ENCODE data around the gene KBTBD4.
"Not testable (repeated sequence)": the region's sequence is repeated elsewhere in the genome, so short reads cannot be mapped to it uniquely, and the experiment has no call there.

The KBTBD4 gene

DNA sequence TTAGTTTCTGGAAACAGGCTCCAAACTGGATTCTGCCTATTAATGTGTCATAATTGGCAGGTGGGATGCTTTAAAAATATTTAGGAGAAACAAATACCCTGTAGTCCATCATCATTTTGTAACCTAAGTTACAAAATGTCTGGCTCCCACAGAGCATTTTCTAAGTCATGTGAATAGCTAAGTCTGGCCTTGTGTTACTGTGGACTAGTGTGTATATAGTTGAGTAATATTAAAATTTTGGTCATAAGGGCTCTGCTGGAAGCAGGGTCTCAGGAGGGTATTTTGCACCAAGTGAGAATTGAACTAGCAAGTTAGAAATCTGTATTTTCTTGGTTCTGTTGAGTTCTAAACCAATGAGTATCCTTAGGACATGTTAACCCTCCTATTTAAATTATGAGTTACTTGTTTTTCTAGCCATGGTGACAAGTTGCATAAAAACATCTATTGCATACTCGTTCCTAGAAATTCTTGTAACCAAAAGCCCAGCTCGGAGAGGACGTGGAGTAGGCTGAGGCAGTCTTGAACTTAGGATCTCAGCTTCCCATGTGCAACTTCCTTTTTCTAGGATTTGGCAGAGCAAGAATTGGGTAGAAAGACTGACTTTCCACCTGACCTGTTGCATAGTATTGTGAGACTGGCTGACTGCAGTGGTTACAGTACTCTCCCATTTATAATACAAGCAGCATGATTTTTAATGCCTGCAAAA, 8.0 kb downstream of the KBTBD4 start:
- peaks cover 30 to 56% of the 10 kb centered on the region in 2 donors for H3K36me3 ChIP-seq (ENCODE audit: control insufficient read depth in 1 of 2, insufficient read depth in 2 of 2, low read length in 2 of 2)

DNA sequence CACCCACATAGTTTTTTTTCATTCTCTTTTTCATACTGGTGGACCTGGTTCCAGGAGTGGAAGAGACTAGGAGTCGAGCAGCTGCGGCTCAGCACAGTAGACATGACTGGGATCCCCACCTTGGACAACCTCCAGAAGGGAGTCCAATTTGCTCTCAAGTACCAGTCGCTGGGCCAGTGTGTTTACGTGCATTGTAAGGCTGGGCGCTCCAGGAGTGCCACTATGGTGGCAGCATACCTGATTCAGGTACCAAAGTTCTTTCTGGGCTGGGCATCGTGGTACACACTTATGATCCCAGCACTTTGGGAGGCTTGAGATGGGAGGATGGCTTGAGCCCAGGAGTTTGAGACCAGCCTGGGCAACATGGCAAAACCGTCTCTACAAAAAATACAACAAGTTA, 9.1 kb downstream of the KBTBD4 start:
- H3K36me3 ChIP-seq (ENCODE audit: control insufficient read depth in 1 of 2, insufficient read depth in 2 of 2, low read length in 2 of 2): peaks cover 27 to 45% of the 10 kb centered on the region in 2 donors
- H3K27me3 ChIP-seq (ENCODE audit: low read depth, low read length): no peaks in the 10 kb centered on the region
- H3K27ac ChIP-seq (ENCODE audit: low read length): no peak overlapping the region
- no peak overlapping the region for H3K4me3 ChIP-seq (ENCODE audit: low read depth in 1 of 2, low read length in 2 of 2)
- peaks cover 0 to 13% of the 10 kb centered on the region in 2 donors for H3K4me1 ChIP-seq (ENCODE audit: control insufficient read depth in 1 of 2, insufficient read depth in 2 of 2, low read length in 2 of 2)
- no peaks in the 10 kb centered on the region for H3K9me3 ChIP-seq (ENCODE audit: control insufficient read depth in 1 of 2, low read length in 2 of 2)

More for the DNA sequence above, 8.0 kb downstream of the KBTBD4 start:
- Histone ChIP-seq H3K4me3 (ENCODE audit: low read depth in 1 of 2, low read length in 2 of 2) (no peak overlapping the region), H3K27me3 (ENCODE audit: low read depth, low read length) (no peaks in the 10 kb centered on the region), H3K27ac (ENCODE audit: low read length) (no peak overlapping the region), H3K4me1 (ENCODE audit: control insufficient read depth in 1 of 2, insufficient read depth in 2 of 2, low read length in 2 of 2) (peaks cover 0 to 9% of the 10 kb centered on the region in 2 donors), H3K9me3 (ENCODE audit: control insufficient read depth in 1 of 2, low read length in 2 of 2) (no peaks in the 10 kb centered on the region)

DNA sequence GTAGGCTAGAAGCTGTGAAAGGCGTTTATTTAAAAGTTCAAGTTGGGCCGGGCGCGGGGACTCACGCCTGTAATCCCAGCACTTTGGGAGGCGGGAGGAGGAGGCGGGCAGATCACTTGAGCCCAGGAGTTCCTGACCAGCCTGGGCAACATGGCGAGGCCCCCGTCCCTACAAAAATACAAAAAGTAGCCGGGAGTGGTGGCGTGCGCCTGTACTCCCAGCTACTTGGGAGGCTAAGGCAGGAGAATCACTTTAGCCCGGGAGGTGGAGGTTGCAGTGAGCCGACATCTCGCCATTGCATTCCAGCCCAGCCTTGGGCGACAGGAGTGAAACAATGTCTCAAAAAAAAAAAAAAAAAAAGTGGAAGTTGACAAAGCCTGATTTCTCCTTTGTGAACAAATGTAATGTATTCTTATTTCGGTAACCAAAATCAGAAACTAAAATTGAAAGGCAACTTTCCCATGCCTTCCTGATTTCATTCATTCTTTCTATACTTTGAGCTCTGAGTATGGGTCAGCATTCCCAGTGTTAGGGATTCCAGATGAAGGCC, 12.5 kb downstream of the KBTBD4 start:
- H3K27me3 ChIP-seq (ENCODE audit: low read depth, low read length): no peaks in the 10 kb centered on the region
- peak overlapping the region; percentile 0 for H3K27ac ChIP-seq (ENCODE audit: low read length)
- H3K4me3 ChIP-seq (ENCODE audit: low read depth in 1 of 2, low read length in 2 of 2): peak overlapping the region; percentile 81 to 96

DNA sequence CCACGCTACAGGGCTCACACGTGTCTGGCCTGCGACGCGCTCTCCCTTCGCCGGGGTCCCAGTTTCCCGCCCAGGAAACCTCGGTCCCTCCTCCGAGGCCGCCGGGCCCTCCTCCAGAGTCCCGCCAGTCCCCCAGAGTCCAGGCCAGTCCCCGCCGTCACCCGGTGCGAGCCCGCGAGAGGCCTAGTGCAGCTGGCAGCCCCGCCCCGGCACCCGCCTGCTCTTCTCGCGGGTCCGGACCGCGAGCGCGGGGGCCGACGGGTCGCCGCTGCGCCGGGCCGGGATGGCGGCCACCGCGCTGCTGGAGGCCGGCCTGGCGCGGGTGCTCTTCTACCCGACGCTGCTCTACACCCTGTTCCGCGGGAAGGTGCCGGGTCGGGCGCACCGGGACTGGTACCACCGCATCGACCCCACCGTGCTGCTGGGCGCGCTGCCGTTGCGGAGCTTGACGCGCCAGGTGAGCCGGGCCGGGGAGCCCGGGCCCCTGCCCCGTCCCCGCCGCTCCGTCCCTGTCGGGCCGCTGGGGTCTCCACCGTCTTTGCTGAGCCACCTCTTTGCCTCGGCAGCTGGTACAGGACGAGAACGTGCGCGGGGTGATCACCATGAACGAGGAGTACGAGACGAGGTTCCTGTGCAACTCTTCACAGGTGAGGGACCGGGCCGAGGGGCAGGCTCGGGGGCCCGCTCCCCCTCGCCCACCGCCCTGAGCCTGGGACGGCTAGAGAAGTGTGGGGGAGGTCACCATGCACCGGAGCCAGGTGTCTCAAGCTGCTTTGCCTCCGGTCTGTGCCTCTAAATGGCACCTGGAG, 13.2 kb downstream of the KBTBD4 start, which contains the start of gene PTPMT1:
TSS of gene PTPMT1 (plus strand) at position 260 of the 809 bp plus-strand sequence. CDS start at position 284, 24 bp downstream.
- Histone ChIP-seq H3K4me3 (ENCODE audit: low read depth in 1 of 2, low read length in 2 of 2) (peak within 1 kb of the TSS; percentile 81 to 96), H3K9me3 (ENCODE audit: control insufficient read depth in 1 of 2, low read length in 2 of 2) (no peaks in the 10 kb centered on the region), H3K4me1 (ENCODE audit: control insufficient read depth in 1 of 2, insufficient read depth in 2 of 2, low read length in 2 of 2) (peaks cover 0 to 13% of the 10 kb centered on the region in 2 donors), H3K27me3 (ENCODE audit: low read depth, low read length) (no peaks in the 10 kb centered on the region), H3K36me3 (ENCODE audit: control insufficient read depth in 1 of 2, insufficient read depth in 2 of 2, low read length in 2 of 2) (peaks cover 5 to 12% of the 10 kb centered on the region in 2 donors), H3K27ac (ENCODE audit: low read length) (peak within 1 kb of the TSS; percentile 23)

More for the DNA sequence above, 12.5 kb downstream of the KBTBD4 start:
- Histone ChIP-seq H3K9me3 (ENCODE audit: control insufficient read depth in 1 of 2, low read length in 2 of 2) (no peaks in the 10 kb centered on the region), H3K36me3 (ENCODE audit: control insufficient read depth in 1 of 2, insufficient read depth in 2 of 2, low read length in 2 of 2) (peaks cover 11 to 14% of the 10 kb centered on the region in 2 donors), H3K4me1 (ENCODE audit: control insufficient read depth in 1 of 2, insufficient read depth in 2 of 2, low read length in 2 of 2) (peaks cover 0 to 13% of the 10 kb centered on the region in 2 donors)

DNA sequence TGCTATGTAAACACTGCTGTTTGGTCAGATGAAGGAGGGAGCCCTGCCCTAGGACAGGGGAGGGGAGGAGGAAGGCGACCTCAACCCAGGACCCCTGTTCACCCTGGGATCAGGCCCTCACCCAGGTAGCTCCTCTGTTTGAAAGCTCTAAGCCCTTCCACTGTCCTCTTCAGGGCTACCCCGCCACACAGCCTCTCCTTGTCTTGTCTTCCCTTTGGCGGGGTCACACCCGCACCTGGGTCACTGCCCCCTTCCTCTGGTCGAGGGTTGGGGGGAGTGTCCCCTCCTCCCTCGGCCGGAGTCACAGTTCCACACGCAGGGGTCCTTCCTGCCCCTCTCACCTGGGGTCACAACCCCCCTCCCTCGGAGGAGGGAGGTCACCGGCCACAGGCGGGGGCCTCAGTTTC, 13.8 kb downstream of the KBTBD4 start:
- peaks cover under 1 to 7% of the 10 kb centered on the region in 2 donors for H3K36me3 ChIP-seq (ENCODE audit: control insufficient read depth in 1 of 2, insufficient read depth in 2 of 2, low read length in 2 of 2)
- peaks cover 0 to 13% of the 10 kb centered on the region in 2 donors for H3K4me1 ChIP-seq (ENCODE audit: control insufficient read depth in 1 of 2, insufficient read depth in 2 of 2, low read length in 2 of 2)
- H3K27me3 ChIP-seq (ENCODE audit: low read depth, low read length): no peaks in the 10 kb centered on the region
- H3K9me3 ChIP-seq (ENCODE audit: control insufficient read depth in 1 of 2, low read length in 2 of 2): no peaks in the 10 kb centered on the region
- H3K27ac ChIP-seq (ENCODE audit: low read length): peak overlapping the region; percentile 23
- peak overlapping the region; percentile 81 to 96 for H3K4me3 ChIP-seq (ENCODE audit: low read depth in 1 of 2, low read length in 2 of 2)

DNA sequence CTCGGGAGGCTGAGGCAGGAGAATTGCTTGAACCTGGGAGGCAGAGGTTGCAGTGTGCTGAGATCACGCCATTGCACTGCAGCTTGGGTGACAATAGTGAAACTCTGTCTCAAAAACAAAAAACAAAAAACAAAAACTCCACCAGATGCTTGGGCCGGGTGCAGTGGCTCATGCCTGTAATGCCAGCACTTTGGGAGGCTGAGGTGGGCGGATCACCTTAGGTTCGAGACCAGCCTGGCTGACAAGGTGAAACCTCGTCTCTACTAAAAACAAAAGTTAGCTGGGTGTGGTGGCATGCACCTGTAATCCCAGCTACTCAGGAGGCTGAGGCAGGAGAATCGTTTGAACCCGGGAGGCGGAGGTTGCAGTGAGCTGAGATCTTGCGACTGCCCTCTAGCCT, 14.4 kb downstream of the KBTBD4 start:
- not testable (repeated sequence) for H3K36me3 ChIP-seq (ENCODE audit: control insufficient read depth in 1 of 2, insufficient read depth in 2 of 2, low read length in 2 of 2); H3K4me3 ChIP-seq (ENCODE audit: low read depth in 1 of 2, low read length in 2 of 2); H3K27ac ChIP-seq (ENCODE audit: low read length); H3K27me3 ChIP-seq (ENCODE audit: low read depth, low read length); H3K9me3 ChIP-seq (ENCODE audit: control insufficient read depth in 1 of 2, low read length in 2 of 2)
- peaks cover 0 to 13% of the 10 kb centered on the region in 2 donors for H3K4me1 ChIP-seq (ENCODE audit: control insufficient read depth in 1 of 2, insufficient read depth in 2 of 2, low read length in 2 of 2)

DNA sequence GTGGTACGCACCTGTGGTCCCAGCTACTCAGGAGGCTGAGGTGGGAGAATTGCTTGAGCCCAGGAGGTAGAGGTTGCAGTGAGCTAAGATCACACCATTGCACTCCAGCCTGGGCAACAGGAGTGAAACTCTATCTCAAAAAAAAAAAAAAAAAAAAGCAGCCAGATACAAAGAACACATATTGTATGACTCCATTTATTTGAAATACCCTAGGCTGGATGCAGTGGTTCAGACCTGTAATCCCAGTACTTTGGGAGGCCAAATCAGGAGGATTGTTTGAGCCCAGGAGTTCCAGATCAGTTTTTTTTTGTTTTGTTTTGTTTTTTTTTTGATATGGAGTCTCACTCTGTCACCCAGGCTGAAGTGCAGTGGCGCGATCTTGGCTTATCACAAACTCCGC, 16.4 kb downstream of the KBTBD4 start:
- not testable (repeated sequence) for H3K4me3 ChIP-seq (ENCODE audit: low read depth in 1 of 2, low read length in 2 of 2); H3K27me3 ChIP-seq (ENCODE audit: low read depth, low read length); H3K27ac ChIP-seq (ENCODE audit: low read length); H3K9me3 ChIP-seq (ENCODE audit: control insufficient read depth in 1 of 2, low read length in 2 of 2); H3K36me3 ChIP-seq (ENCODE audit: control insufficient read depth in 1 of 2, insufficient read depth in 2 of 2, low read length in 2 of 2)
- peaks cover 0 to 13% of the 10 kb centered on the region in 2 donors for H3K4me1 ChIP-seq (ENCODE audit: control insufficient read depth in 1 of 2, insufficient read depth in 2 of 2, low read length in 2 of 2)

DNA sequence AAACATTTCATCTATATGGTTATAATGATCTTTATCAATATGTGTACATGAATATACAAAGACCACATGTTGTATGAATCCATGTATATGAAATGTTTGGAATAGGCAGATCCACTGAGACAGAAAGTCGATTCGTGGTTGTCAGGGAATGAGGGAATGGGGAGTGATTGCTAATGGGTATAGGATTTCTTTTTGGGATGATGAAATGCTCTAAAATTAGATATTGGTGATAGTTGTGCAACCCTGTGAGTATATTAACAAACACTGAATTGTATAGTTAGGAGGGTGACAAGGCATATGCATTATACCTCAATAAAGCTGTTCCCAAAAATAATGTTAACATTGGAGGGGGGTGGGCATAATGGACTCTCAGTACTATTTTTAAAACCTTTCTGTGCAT, 18.3 kb downstream of the KBTBD4 start:
- Histone ChIP-seq H3K27me3 (ENCODE audit: low read depth, low read length) (no peaks in the 10 kb centered on the region), H3K4me3 (ENCODE audit: low read depth in 1 of 2, low read length in 2 of 2) (no peak overlapping the region), H3K27ac (ENCODE audit: low read length) (no peak overlapping the region), H3K36me3 (ENCODE audit: control insufficient read depth in 1 of 2, insufficient read depth in 2 of 2, low read length in 2 of 2) (no peaks in the 10 kb centered on the region), H3K9me3 (ENCODE audit: control insufficient read depth in 1 of 2, low read length in 2 of 2) (no peaks in the 10 kb centered on the region), H3K4me1 (ENCODE audit: control insufficient read depth in 1 of 2, insufficient read depth in 2 of 2, low read length in 2 of 2) (peaks cover 0 to 4% of the 10 kb centered on the region in 2 donors)

DNA sequence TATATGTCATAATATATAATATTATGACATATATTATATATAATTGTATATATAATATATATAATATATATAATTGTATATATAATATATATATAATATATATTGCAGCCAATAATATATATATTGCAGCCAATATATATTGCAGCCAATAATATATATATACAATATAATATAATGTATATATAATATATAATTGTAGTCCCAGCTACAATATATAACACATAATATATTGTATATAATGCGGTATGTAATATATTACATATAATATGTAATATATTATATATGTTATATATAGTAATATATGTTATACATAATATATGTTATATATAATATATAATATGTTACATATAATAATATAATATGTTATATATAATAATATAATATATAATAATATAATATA, 20.1 kb downstream of the KBTBD4 start:
- Histone ChIP-seq H3K27me3 (ENCODE audit: low read depth, low read length) (no peaks in the 10 kb centered on the region), H3K9me3 (ENCODE audit: control insufficient read depth in 1 of 2, low read length in 2 of 2) (no peaks in the 10 kb centered on the region), H3K27ac (ENCODE audit: low read length) (no peak overlapping the region)

DNA sequence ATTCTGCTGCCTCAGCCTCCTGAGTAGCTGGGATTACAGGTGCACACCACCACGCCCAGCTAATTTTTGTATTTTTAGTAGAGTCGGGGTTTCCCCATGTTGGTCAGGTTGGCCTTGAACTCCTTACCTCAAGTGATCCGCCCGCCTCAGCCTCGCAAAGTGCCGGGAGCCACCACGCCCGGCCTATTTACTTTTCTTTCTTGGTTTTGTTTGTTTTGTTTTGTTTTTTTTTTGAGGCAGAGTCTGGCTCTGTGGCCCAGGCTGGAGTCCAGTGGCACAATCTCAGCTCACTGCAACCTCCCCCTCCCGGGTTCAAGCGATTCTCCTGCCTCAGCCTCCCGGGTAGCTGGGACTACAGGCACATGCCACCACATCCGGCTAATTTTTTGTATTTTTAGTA, 21.8 kb downstream of the KBTBD4 start:
- H3K27me3 ChIP-seq (ENCODE audit: low read depth, low read length); H3K36me3 ChIP-seq (ENCODE audit: control insufficient read depth in 1 of 2, insufficient read depth in 2 of 2, low read length in 2 of 2); H3K4me3 ChIP-seq (ENCODE audit: low read depth in 1 of 2, low read length in 2 of 2): not testable (repeated sequence)

More for the DNA sequence above, 20.1 kb downstream of the KBTBD4 start:
- no peaks in the 10 kb centered on the region for H3K4me1 ChIP-seq (ENCODE audit: control insufficient read depth in 1 of 2, insufficient read depth in 2 of 2, low read length in 2 of 2)
- H3K4me3 ChIP-seq (ENCODE audit: low read depth in 1 of 2, low read length in 2 of 2): no peak overlapping the region
- H3K36me3 ChIP-seq (ENCODE audit: control insufficient read depth in 1 of 2, insufficient read depth in 2 of 2, low read length in 2 of 2): no peaks in the 10 kb centered on the region

DNA sequence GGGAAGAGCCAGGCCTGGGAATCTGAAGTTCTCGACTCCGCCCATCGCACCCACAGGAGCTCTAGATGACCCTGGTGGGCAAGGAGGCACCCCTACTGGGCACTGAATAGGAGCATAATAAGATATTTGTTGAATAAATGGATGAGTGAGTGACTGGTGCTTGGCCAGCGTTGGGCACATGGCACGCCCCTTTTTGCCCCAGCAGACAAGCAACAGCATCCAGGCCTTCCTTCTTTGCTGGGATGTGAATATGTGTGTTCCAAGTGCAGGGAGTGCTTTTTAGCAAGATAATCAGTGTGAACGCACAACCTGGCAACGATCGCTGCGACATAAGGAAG, 25.4 kb downstream of the KBTBD4 start:
- H3K9me3 ChIP-seq (ENCODE audit: control insufficient read depth in 1 of 2, low read length in 2 of 2): no peaks in the 10 kb centered on the region
- H3K36me3 ChIP-seq (ENCODE audit: control insufficient read depth in 1 of 2, insufficient read depth in 2 of 2, low read length in 2 of 2): peaks cover 0 to 10% of the 10 kb centered on the region in 2 donors
- H3K4me3 ChIP-seq (ENCODE audit: low read depth in 1 of 2, low read length in 2 of 2): peak overlapping the region; percentile 76 to 100
- H3K4me1 ChIP-seq (ENCODE audit: control insufficient read depth in 1 of 2, insufficient read depth in 2 of 2, low read length in 2 of 2): peaks cover 10 to 13% of the 10 kb centered on the region in 2 donors
- no peaks in the 10 kb centered on the region for H3K27me3 ChIP-seq (ENCODE audit: low read depth, low read length)
- H3K27ac ChIP-seq (ENCODE audit: low read length): peak overlapping the region; percentile 31

More for the DNA sequence above, 21.8 kb downstream of the KBTBD4 start:
- not testable (repeated sequence) for H3K4me1 ChIP-seq (ENCODE audit: control insufficient read depth in 1 of 2, insufficient read depth in 2 of 2, low read length in 2 of 2); H3K9me3 ChIP-seq (ENCODE audit: control insufficient read depth in 1 of 2, low read length in 2 of 2); H3K27ac ChIP-seq (ENCODE audit: low read length)
